NCI-H1694 treated with DMSO at 0.1 percent for 48 hours (cell line): ENCODE results near the gene IL1F10.

ENCODE experiments used
- DNase-seq: peaks from one replicate; lab custom pipeline; 2025; lab: John Stamatoyannopoulos, UW

Gene IL1F10, protein sequence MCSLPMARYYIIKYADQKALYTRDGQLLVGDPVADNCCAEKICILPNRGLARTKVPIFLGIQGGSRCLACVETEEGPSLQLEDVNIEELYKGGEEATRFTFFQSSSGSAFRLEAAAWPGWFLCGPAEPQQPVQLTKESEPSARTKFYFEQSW

DNA sequence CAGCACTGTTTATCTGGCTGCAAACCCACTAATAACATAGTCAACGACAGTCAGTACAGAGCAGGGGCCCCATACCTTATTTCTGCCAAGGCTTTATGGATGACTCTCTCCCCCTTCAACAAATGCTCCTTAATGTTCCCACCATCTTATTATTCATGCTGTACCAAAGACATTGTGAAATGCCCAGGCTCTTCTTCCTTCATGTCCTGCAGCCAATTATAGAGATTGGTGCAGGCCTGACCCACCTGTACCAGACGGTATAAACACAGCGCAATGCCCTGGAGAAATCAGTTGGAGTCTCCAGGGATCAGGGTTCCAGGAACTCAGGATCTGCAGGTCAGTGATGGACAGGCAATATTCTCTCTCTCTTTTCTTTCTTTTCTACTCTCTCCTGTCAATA, at the start of gene IL1F10:
Gene IL1F10, plus strand, starts transcription at position 290 of the 400 bp plus-strand sequence. CDS start 4,769 bp downstream, outside the sequence.
- DNase-seq, result no peak

DNA sequence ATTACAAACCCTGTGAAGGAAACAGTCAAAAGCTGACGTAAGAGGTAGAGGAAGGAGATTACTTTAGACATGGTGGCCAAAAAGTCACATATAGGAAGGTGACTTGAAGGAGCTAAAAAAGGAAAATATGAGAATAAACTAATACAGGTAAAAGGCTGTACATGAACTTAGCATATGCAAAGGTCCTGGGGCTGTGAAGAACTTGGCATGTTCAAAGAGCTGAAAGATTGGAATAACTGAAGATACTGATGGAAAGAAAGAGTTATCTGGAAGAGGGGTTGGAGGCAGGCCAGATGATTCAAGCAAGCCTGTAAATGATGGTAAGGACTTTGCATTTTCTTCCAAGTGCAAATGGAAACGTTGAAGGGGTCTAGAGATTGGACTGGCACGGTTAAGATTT, 49.3 kb upstream of the IL1F10 start:
- no peak for DNase-seq

DNA sequence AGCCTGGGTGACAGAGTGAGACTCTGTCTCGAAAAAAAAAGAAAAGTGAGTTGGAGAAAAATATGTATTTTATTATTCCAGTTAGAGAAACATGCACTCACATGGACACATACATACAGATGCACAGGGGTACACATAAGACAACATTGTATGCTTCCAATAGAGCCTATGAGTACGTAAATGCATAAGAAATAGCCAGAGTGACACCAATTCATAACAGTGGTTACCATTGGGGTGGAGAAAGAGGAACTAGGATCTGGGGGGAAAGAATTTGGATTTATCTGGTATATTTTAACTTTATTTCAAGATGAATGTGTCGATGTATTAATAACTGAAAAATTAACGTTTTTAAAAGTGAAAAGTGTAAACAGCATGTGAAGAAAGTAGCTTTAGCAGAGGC, 46.5 kb upstream of the IL1F10 start:
- DNase-seq, result no peak

DNA sequence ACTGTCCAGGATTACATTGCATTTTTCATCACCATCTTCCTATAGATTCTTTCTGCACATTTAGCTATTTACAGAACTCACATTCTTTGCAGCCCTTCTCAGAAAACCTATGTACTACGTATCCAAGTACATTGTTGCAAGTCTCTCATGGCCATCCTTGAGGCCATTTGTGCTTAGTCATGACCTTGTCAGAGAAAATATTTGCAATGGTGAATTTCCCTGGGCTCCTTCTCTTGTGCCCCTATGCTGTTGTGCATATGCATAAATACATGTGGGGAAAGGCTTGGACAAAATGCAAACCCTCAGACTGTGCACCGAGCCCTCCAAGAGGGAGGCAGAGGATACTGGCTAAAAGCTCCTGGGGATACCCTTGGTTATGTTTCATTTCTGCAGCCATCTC, 43.0 kb upstream of the IL1F10 start:
- DNase-seq, result no peak

DNA sequence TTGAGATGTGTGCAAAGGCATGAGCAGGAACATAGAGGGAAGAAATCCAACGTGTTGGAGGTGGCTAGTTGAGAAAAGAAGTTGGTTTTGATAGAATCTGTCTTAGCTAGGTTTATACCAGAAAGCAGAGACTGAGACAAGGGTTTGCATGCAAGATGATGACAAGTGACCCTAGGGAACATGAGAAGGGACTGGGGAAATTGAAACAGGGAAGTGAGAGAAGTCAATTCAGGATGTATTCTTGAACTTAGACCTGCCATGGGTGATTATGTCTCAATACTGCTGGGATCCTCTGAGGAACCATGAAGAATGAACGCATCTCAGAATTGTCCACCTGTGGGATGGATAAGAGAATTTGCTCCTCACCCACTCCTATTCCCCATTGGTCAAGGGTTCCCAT, 42.0 kb upstream of the IL1F10 start:
- no peak for DNase-seq

DNA sequence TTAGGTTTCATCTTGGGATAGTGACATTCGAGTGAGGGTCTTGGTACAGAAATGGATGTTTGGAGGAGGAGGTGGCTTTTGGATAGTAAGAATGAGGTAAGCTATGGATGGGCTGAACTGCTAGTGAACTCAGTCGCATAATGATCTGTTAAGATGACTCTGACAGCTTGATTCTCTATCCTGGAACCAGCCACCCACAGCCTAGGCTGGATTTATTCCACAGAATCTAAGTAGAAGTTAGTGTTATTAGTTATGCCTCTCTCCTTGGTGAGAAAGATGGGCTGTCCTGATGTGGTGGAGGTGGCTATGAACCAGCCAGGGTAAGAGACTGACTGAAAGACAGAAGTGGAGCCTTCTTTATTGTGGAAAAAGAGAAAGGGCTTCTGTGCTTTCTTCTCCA, 40.1 kb upstream of the IL1F10 start:
- no peak for DNase-seq

DNA sequence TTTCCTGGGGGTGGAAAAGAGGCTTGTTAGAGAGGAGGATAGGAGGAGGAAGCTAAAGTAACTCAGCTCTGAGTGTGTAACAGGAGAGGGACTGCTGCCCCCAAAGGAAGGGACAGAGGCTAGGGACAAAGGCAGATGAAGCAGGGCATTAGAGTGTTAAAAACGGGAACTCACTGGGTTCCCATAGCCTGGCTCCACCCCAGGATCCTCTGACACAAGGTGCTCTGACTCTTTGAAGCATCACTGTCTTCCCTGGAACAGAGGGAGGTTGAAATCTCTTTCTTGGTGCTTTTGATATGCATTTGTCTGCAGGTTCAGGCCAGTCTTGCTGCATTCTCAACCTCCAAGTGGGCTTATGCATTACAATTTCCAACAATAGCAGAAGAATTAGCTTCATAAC, 39.7 kb upstream of the IL1F10 start:
- no peak for DNase-seq

DNA sequence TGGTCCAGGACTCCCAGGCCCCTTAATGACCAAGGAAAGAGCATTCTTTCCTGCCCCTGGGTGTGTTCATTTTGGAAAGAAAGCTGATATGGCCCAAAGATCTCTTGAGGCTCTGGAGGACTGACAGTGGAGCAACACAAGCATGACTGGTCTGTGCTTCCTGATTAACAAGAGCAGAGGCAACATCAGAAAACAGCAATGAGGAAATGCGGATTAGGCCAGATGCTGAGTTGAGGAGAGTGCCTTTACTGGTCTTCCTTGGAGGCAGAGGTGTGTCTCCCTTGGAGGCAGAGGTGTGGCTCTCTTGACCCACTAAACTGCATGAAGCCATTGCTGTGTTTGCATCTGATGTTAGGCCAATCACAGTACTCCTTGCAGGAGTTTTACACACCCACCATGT, 35.0 kb upstream of the IL1F10 start:
- DNase-seq, result no peak

DNA sequence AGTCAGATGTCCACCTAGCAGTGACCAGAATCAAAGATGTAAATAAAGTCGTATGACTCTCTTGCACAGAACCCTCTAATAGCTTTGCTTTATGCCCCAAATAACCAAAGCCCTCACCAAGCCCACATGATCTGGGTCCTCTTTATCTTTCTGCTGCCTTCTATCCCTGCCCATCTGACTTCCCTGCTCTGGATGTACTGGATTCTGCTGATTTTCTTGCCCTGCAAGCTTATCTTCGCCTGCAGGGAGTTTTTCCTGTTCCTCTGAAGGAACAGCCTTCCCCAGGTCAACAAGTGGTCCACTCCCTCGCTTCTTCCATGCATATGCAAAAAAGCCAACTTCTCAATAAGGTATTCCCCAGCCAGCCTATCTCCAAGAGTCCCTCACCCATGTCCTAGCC, 33.8 kb upstream of the IL1F10 start:
- no peak for DNase-seq

DNA sequence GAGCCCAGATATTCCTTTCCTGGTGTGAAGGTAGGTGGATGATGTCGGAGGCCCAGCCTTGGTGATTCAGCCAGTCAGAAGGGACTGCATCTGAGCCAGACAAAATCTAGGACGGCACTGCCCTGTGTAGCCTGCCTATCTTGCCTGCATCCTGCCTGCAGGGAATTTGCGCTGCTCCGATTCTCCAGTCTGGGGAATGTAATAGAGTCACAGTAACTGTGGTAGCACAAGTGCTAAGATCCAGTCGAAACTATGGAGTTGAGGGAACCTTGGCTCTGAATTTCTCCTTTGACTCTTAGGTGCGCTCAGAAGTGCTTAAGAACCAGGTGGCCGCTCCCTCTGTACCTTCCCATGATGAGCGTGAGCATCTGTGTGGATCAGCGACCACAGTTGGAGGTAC, 31.0 kb upstream of the IL1F10 start:
- DNase-seq, result no peak

DNA sequence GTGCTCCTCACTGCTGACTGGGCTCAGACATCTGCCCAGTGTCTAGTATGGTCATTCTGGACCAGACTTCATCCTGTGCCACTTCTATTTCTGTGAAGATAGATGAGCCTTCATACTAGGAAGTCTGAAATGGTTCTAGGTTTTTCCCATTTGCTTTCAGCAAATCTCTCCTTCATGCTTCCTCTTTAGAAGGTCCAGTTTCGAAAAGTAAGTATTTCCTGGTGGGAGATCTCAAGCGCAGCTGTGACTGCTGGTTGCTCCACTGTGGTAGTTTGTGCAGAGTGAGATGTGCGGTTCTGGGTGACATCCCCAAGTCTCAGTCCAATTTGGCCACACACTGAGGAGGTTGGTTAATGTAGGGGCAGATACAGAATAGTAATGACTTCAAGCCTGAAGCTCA, 29.5 kb upstream of the IL1F10 start:
- no peak for DNase-seq

DNA sequence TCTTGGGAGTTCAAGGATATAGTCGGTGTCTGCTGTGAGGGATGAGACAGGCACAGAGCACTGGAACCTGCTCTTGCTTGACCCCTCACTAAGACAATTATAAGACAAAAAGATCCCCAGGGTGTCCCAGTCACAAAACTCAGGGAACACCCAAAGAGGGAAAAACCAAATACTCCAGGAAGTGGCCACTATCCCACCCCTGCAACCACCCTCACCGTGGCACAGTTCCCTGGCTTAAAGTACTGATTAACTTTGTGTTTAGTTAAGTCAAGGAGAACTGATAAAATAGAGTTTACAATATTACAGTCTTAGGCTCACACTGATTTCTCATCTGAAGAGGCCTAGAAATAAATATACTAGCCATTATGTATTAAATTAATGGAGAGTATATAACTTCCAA, 28.6 kb upstream of the IL1F10 start:
- no peak for DNase-seq

DNA sequence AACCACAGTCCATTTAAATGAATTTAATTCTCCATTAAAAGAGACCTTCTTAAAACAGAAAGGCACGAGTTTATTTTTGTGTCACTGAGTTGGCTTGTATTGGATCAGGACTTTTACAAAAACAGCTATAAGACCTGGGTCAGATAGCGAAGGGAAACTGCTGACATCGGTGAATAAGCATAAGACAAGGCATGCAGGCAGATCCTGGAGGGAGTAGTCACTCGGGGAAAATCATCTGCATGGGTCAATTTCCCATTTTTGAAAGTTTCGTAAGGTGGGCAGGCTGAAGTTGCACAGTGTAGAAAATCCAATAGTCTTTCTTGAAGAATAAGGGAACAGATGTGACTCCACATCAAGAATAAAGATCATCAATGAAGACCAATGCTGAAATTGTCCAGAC, 28.1 kb upstream of the IL1F10 start:
- DNase-seq, result no peak

DNA sequence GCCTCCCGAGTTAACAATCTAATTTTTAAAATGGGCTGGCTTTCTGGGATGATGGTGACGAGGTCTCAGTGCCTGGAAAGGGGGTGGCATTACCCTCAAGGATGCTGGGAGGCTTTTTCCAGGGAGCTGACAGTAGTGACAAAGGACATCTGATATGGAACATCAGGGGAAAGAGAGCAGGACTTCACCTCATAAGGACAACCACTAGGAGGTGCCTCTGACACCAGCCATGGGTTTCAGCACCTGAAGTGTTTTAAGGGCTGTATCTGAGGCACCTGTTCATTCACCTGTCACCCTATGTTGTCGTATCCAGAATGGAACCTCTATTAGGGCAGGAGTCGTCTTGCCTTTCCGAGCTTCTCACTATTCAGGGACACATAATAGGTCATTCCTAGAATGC, 25.9 kb upstream of the IL1F10 start:
- DNase-seq, result no peak

DNA sequence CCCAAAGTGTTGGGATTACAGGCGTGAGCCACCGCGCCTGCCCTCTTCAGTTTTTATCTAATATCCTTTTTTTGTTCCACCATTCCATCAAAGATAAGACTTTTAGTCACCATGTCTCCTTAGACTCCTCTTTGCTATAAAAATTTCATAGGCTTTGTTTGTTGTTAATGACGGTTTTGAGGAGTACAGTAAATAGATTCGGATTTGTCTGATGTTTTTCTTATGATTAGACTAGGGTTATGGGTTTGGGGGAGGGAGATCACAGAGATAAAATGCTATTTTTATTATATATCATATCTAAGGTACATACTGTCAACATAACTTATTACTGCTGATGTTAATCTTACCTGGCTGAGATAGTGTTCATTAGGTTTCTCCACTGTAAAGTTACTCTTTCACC, 21.3 kb upstream of the IL1F10 start:
- no peak for DNase-seq

DNA sequence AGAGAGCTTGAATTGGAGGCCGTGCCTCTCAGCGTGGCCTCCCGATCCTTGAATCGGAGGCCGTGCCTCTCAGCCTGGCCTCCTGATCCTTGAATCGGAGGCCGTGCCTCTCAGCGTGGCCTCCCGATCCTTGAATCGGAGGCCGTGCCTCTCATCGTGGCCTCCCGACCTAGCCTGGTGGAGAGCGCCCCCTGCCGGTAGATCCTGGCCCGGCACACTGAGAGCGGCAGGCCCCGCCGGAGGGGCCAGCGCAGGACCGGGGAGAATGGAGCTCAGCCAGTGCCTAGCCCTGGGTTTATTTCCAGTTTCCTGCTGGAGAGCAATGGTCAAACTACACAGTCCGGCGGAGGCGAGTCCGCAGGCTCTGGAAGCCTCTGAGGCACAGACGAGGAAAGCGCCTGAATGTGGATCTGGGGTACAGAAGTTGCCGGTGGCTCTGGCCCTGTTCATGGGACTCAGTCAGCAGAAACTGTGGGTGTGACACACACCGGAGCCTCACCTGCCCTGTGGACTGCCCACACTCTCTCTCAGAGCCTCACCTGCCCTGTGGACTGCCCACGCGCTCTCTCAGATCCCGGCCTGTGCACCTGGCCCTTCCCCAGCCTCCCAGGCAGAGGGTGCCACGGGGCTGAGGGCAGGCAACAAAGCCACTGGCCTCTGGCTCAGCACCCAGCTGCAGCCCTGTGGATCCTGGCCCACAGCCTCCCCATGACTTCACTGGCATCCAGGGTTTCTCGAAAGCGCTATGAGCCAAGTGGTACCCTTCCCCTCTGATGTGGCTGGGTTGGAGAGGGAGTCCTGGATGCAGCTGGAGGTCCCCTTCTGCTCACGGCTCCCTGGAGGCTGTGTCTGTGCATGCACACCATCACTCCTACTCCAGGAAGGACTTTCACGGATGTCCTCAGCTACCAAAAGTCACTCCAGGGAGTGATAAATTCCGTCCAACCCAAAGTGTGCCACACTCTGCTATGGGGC, 16.6 kb upstream of the IL1F10 start:
- DNase-seq, result no peak

DNA sequence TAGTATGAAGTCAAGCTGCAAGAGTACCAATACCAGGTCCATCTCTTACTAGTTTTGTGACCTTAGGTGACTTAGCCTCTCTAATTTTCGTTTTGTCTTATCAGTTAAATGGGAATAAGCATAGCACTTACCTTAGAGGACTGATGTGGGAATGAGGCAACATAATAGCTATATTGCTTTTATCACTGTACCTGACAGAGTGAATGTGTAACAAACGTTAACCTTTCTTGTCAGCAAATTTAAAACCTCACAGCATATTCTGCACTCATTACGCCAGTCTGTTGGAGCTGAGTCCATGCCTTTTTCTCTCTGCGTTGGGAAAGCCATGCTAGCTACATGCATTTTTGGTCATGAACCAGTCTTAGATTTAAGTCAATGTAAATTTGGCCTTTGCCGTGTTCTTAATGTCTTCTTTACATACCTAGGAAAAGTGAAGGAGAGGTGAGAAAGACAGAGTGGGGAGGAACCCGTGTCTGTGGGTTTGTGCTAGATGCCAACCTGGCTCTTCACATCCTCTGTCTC, 15.3 kb upstream of the IL1F10 start, which contains the start of gene IL36B:
Gene IL36B, minus strand, starts transcription at position 472 of the 522 bp plus-strand sequence.
- no peak for DNase-seq

DNA sequence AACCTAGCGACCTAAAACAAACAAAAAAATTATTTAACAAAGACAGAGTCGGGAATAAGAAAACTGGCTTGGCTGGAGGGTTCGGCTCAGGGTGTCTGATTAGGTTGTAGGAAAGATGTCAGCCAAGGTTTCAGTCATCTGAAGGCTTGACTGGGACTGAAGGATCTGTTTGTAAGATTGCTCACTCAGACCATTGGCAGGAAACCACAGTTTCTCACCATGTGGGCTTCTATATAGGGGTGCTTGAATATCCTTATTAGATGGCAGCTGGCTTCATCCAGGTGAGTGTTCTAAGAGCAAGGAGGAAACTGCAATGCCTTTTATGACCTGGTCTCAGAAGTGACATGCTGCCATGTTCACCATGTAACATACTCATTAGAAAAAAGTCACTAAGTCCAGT, 14.1 kb upstream of the IL1F10 start:
- no peak for DNase-seq

DNA sequence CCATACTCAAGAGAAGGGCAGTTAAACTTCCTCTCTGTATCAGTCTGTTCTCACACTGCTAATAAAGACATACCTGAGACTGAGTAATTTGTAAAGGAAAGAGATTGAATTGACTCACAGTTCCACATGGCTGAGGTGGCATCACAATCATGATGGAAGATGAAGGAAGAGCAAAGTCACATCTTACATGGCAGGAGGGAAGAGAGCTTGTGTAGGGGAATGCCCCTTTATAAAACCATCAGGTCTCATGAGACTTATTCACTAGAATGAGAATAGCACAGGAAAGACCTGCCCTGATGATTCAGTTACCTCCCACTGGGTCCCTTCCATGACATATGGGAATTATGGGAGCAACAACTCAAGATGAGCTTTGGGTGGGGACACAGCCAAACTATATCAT, 13.7 kb upstream of the IL1F10 start:
- DNase-seq, result no peak

DNA sequence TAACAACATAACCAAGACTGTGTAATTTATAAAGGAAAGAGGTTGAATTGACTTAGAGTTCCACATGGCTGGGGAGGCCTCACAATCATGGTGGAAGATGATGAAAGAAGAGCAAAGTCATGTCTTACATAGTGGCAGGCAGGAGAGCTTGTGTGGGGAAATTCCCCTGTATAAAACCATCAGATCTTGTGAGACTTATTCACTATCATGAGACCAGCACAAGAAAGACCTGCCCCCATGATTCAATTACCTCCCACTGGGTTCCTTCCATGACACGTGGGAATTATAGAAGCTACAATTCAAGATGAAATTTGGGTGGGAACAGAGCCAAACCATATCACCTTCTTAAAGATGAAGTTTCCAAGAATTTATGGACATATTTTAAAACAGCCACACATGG, 11.2 kb upstream of the IL1F10 start:
- no peak for DNase-seq

DNA sequence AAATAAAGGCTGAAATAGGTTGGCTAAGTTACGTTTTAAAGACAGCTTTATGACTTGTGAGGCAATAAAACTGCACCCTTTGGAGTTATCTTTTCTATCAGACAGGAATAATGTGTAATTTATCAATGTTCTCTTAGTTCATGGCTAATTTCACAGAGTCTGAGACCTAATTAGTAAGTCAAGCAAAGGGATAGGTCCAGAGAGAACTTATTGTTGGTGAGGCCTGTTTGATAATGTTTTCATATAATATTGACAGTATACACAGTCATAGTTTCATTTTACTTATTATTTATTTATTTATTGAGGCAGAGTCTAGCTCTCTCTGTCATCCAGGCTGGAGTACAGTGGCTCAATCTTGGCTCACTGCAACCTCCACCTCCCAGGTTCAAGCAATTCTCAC, 10.7 kb upstream of the IL1F10 start:
- no peak for DNase-seq

DNA sequence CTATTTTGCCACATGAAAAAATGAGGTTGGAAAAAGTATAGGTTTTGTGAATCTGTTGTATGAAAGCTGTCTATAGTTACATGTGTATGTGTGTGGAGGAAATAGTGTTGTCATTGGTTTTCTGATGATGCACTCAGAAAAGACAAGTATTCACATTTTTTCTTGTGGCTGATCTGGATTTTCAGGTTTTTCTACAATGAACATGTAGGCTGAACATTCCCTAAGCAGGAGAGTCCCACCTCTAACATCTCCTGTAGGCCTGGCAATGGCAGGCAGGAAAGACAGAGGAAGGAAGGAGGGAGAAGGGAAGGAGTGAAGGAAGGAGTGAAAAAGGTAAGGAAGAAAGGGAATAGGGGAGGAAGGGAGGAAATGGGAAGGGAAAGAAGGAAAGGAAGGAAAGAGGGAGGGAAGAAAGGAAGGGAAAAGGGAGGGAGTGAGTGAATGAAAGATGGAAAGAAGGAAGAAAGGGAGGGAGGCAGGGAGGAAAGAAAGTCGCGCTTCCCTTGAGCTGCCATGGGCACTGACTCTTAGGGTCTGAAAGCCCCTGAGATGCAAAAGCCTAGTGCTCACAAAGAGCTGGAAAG, 9.3 kb upstream of the IL1F10 start:
- no peak for DNase-seq
